ENCODE data around the gene SLC24A1.

SLC24A1 gene

GRCh38 chr15:65653341-65653740 is 31.6 kb downstream of the SLC24A1 start:
- peak; percentile 36 for DNase-seq (ENCODE audit: low spot score)

GRCh38 chr15:65653801-65654521 is 32.2 kb downstream of the SLC24A1 start:
- DNase-seq (ENCODE audit: low spot score): peak; percentile 52

DNA sequence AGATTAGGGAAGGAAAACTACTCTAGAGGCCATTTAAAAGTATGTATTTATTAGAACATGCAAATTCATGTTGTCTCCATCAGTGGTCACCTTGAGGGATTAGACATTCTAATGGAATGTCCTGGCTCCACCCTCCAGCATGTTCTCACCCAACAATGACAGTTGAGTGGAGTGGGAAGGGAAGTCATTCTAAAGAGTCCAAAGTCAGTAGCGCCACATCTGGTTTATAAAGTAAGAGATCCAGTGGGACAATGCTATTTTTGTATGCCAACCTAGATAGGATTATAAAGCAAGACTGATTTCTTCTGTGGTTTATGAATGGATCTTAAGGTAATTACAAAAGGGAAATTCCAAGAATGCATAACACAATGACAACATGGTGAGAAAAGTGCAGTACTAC is 33.3 kb downstream of the SLC24A1 start:
- peak; percentile 74 for DNase-seq (ENCODE audit: low spot score)

GRCh38 chr15:65655457-65655856 is 33.7 kb downstream of the SLC24A1 start:
- DNase-seq (ENCODE audit: low spot score): no peak

DNA sequence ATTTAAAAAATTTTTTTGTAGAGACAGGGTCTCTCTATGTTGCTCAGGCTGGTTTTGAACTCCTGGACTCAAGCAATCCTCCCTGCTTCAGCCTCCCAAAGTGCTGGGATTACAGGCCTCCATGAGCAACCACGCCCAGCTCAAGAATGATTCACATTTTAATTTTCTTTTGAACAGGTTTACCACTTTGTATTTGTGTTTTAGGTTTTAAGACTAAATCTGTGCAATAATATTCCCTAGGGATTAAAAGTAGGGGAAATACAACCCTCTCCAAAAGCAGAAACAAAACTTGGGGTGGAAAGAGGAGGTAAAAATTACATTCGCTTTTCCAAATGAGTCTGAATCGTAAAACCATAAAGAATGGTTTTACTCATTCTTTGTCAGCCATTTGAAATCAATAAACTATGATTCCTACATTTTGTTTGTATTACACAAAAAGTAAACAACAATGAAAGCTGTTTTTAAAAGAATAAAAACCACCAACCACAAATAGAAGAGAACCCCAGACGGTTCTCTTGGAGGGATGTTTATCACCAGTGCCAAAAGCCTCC is 37.8 kb downstream of the SLC24A1 start:
- DNase-seq (ENCODE audit: low spot score): no peak

GRCh38 chr15:65660927-65661326 is 39.2 kb downstream of the SLC24A1 start:
- DNase-seq (ENCODE audit: low spot score): no peak

GRCh38 chr15:65663521-65663920 is 41.8 kb downstream of the SLC24A1 start:
- DNase-seq (ENCODE audit: low spot score): no peak

GRCh38 chr15:65666257-65666656 is 44.5 kb downstream of the SLC24A1 start:
- peak; percentile 87 for DNase-seq (ENCODE audit: low spot score)

- no peak for DNase-seq (ENCODE audit: low spot score)
Measured at GRCh38 chr15:65675551-65675950, 53.8 kb downstream of the SLC24A1 start.

GRCh38 chr15:65676123-65676522 is 54.4 kb downstream of the SLC24A1 start:
- DNase-seq (ENCODE audit: low spot score): no peak

DNA sequence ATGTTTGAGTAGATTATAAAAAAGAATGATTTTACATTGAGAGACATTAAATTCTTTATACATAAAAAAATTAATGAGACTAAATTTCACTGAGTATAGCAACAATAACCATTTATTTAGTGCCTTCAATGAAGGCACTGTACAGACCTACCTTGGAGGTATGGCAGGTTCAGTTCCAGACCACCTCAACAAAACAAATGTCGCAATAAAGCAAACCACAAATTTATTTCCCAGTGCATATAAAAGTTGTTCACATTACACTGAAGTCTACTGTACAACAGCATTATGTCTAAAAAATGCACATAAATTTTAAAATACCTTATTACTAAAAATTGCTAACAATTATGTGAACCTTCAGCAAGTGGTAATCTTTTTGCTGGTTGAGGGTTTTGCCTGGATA is 58.8 kb downstream of the SLC24A1 start:
- no peak for DNase-seq (ENCODE audit: low spot score)

DNA sequence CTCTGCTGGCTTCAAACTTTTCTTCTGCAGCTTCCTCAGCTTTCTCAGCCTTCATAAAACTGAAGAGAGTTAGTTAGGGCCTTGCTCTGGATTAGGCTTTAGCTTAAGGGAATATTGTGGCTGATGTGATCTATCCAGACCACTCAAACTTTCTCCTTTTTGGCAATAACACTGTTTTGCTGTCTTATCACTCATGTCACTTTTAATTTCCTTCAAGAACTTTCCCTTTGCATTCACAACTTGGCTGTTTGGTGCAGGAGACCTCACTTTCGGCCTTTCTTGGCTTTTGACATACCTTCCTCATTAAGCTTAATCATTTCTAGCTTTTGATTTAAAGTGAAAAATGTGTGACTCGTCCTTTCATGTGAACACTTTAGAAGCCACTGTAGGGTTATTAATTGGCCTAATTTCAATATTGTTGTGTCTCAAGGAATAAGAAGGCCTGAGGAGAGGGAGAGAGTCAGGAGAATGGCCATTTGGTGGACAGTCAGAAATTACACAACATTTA is 60.7 kb downstream of the SLC24A1 start:
- no peak for DNase-seq (ENCODE audit: low spot score)

DNA sequence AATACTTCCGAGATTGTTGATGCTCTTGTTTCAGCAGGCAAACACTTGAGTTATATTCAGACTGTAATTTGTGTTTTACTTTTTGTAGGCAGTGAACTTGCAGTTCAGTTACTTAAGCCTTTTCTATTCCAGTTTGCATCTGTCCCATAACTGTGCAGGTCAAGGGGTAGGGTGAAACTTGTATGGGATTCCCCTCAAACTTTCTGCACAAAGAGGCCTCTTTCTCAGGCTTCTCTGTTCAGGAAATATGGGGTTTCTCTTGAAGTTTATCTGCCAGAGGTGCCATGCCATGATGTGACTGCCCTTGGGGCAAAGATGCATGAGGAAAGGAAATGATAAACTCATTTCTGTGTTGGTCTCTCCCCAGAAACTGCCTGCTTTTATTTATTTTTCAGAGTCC is 66.7 kb downstream of the SLC24A1 start:
- no peak for DNase-seq (ENCODE audit: low spot score)

DNA sequence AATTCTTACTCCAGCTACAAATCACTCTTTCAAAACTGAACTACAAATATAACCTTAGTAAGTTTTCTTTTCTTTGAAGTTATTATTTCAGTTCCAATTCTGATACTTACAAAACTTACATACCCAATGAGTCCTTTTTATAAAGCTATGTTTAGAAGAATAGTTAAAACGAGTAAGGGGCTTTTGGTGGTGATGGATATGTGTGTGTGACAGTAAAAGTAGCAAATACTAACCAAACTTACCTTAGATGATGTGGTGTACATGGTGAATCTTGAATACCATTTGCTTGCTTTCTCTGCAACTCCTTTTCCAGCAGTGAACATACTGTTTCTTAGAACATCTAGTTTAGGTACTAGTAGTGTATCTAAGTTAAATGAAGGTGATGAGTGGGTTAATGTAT is 68.4 kb downstream of the SLC24A1 start:
- DNase-seq (ENCODE audit: low spot score): no peak

GRCh38 chr15:65690778-65691177 is 69.0 kb downstream of the SLC24A1 start:
- no peak for DNase-seq (ENCODE audit: low spot score)

GRCh38 chr15:65695081-65695480 is 73.3 kb downstream of the SLC24A1 start:
- DNase-seq (ENCODE audit: low spot score): no peak
